ENCODE measurements around the gene SMIM29. TPM values are rescaled to one million over a fixed set of nuclear protein-coding genes. Genes with fewer than 3 reads are reported as not detected.

The SMIM29 gene
- total RNA-seq, 1 donor from 2014 or later = 5.2 TPM

- Histone ChIP-seq H3K4me3 (ENCODE audit: low read length in 3 of 3) (no peak overlapping the region), H3K4me1 (ENCODE audit: control insufficient read depth in 3 of 3, insufficient read depth in 3 of 3, low read length in 3 of 3) (peaks cover 8 to 10% (median 10%) of the 10 kb centered on the region in 3 donors), H3K27ac (ENCODE audit: low read depth, low read length) (no peak overlapping the region), H3K27me3 (ENCODE audit: control insufficient read depth in 3 of 3, insufficient read depth in 3 of 3, low read length in 3 of 3) (no peaks in the 10 kb centered on the region), H3K9ac (ENCODE audit: low read depth in 1 of 3, low read length in 3 of 3) (no peak overlapping the region), H3K36me3 (ENCODE audit: control insufficient read depth in 3 of 3, insufficient read depth in 3 of 3, low read length in 3 of 3) (no peaks in the 10 kb centered on the region), H3K9me3 (ENCODE audit: control insufficient read depth in 3 of 3, low read length in 3 of 3) (no peaks in the 10 kb centered on the region)
Measured at GRCh38 chr6:34226731-34227586, 21.8 kb downstream of the SMIM29 start.

GRCh38 chr6:34226066-34226465 lies 22.7 kb downstream of the SMIM29 start:
- Histone ChIP-seq H3K4me3 (ENCODE audit: low read length in 3 of 3) (no peak overlapping the region), H3K27me3 (ENCODE audit: control insufficient read depth in 3 of 3, insufficient read depth in 3 of 3, low read length in 3 of 3) (no peaks in the 10 kb centered on the region), H3K36me3 (ENCODE audit: control insufficient read depth in 3 of 3, insufficient read depth in 3 of 3, low read length in 3 of 3) (no peaks in the 10 kb centered on the region), H3K27ac (ENCODE audit: low read depth, low read length) (no peak overlapping the region), H3K4me1 (ENCODE audit: control insufficient read depth in 3 of 3, insufficient read depth in 3 of 3, low read length in 3 of 3) (peaks cover 8 to 10% (median 10%) of the 10 kb centered on the region in 3 donors), H3K9ac (ENCODE audit: low read depth in 1 of 3, low read length in 3 of 3) (no peak overlapping the region), H3K9me3 (ENCODE audit: control insufficient read depth in 3 of 3, low read length in 3 of 3) (no peaks in the 10 kb centered on the region)

- H3K27me3 ChIP-seq (ENCODE audit: control insufficient read depth in 3 of 3, insufficient read depth in 3 of 3, low read length in 3 of 3) = no peaks in the 10 kb centered on the region
- H3K4me1 ChIP-seq (ENCODE audit: control insufficient read depth in 3 of 3, insufficient read depth in 3 of 3, low read length in 3 of 3) = peaks cover 8 to 10% (median 10%) of the 10 kb centered on the region in 3 donors
- no peaks in the 10 kb centered on the region for H3K36me3 ChIP-seq (ENCODE audit: control insufficient read depth in 3 of 3, insufficient read depth in 3 of 3, low read length in 3 of 3)
- H3K9me3 ChIP-seq (ENCODE audit: control insufficient read depth in 3 of 3, low read length in 3 of 3) = no peaks in the 10 kb centered on the region
- H3K9ac ChIP-seq (ENCODE audit: low read depth in 1 of 3, low read length in 3 of 3) = no peak overlapping the region
- no peak overlapping the region for H3K4me3 ChIP-seq (ENCODE audit: low read length in 3 of 3)
- no peak overlapping the region for H3K27ac ChIP-seq (ENCODE audit: low read depth, low read length)
Measured at GRCh38 chr6:34225551-34225950, 23.3 kb downstream of the SMIM29 start.

- H3K27ac ChIP-seq (ENCODE audit: low read depth, low read length) = peak overlapping the region; percentile 96
- no peaks in the 10 kb centered on the region for H3K9me3 ChIP-seq (ENCODE audit: control insufficient read depth in 3 of 3, low read length in 3 of 3)
- peak overlapping the region; percentile 68 to 81 (median 79) for H3K4me3 ChIP-seq (ENCODE audit: low read length in 3 of 3)
- H3K36me3 ChIP-seq (ENCODE audit: control insufficient read depth in 3 of 3, insufficient read depth in 3 of 3, low read length in 3 of 3) = no peaks in the 10 kb centered on the region
- H3K27me3 ChIP-seq (ENCODE audit: control insufficient read depth in 3 of 3, insufficient read depth in 3 of 3, low read length in 3 of 3) = no peaks in the 10 kb centered on the region
- H3K4me1 ChIP-seq (ENCODE audit: control insufficient read depth in 3 of 3, insufficient read depth in 3 of 3, low read length in 3 of 3) = peaks cover 8 to 10% (median 10%) of the 10 kb centered on the region in 3 donors
- peak overlapping the region; percentile 89 to 94 (median 92) for H3K9ac ChIP-seq (ENCODE audit: low read depth in 1 of 3, low read length in 3 of 3)
Measured at GRCh38 chr6:34223956-34224940, 24.6 kb downstream of the SMIM29 start.

GRCh38 chr6:34223381-34223955 lies 25.3 kb downstream of the SMIM29 start:
- Histone ChIP-seq H3K27ac (ENCODE audit: low read depth, low read length) (peak overlapping the region; percentile 39), H3K27me3 (ENCODE audit: control insufficient read depth in 3 of 3, insufficient read depth in 3 of 3, low read length in 3 of 3) (no peaks in the 10 kb centered on the region), H3K9ac (ENCODE audit: low read depth in 1 of 3, low read length in 3 of 3) (peak overlapping the region; percentile 41 to 74 (median 57)), H3K4me3 (ENCODE audit: low read length in 3 of 3) (peak overlapping the region; percentile 58 to 81 (median 59)), H3K9me3 (ENCODE audit: control insufficient read depth in 3 of 3, low read length in 3 of 3) (no peaks in the 10 kb centered on the region), H3K36me3 (ENCODE audit: control insufficient read depth in 3 of 3, insufficient read depth in 3 of 3, low read length in 3 of 3) (no peaks in the 10 kb centered on the region), H3K4me1 (ENCODE audit: control insufficient read depth in 3 of 3, insufficient read depth in 3 of 3, low read length in 3 of 3) (peaks cover 7 to 10% (median 8%) of the 10 kb centered on the region in 3 donors)

- Histone ChIP-seq H3K4me1 (ENCODE audit: control insufficient read depth in 3 of 3, insufficient read depth in 3 of 3, low read length in 3 of 3) (peaks cover 6 to 7% (median 6%) of the 10 kb centered on the region in 3 donors), H3K9me3 (ENCODE audit: control insufficient read depth in 3 of 3, low read length in 3 of 3) (no peaks in the 10 kb centered on the region), H3K27me3 (ENCODE audit: control insufficient read depth in 3 of 3, insufficient read depth in 3 of 3, low read length in 3 of 3) (no peaks in the 10 kb centered on the region), H3K27ac (ENCODE audit: low read depth, low read length) (no peak overlapping the region), H3K9ac (ENCODE audit: low read depth in 1 of 3, low read length in 3 of 3) (no peak overlapping the region), H3K4me3 (ENCODE audit: low read length in 3 of 3) (no peak overlapping the region), H3K36me3 (ENCODE audit: control insufficient read depth in 3 of 3, insufficient read depth in 3 of 3, low read length in 3 of 3) (no peaks in the 10 kb centered on the region)
Measured at GRCh38 chr6:34218691-34219090, 30.1 kb downstream of the SMIM29 start.

GRCh38 chr6:34213772-34214171 lies 35.0 kb downstream of the SMIM29 start:
- H3K27me3 ChIP-seq (ENCODE audit: control insufficient read depth in 3 of 3, insufficient read depth in 3 of 3, low read length in 3 of 3) = no peaks in the 10 kb centered on the region

GRCh38 chr6:34207695-34208443 lies 40.9 kb downstream of the SMIM29 start:
- Histone ChIP-seq H3K27me3 (ENCODE audit: control insufficient read depth in 3 of 3, insufficient read depth in 3 of 3, low read length in 3 of 3) (no peaks in the 10 kb centered on the region), H3K4me3 (ENCODE audit: low read length in 3 of 3) (no peak overlapping the region), H3K27ac (ENCODE audit: low read depth, low read length) (no peak overlapping the region), H3K9me3 (ENCODE audit: control insufficient read depth in 3 of 3, low read length in 3 of 3) (no peaks in the 10 kb centered on the region), H3K9ac (ENCODE audit: low read depth in 1 of 3, low read length in 3 of 3) (no peak overlapping the region), H3K4me1 (ENCODE audit: control insufficient read depth in 3 of 3, insufficient read depth in 3 of 3, low read length in 3 of 3) (no peaks in the 10 kb centered on the region), H3K36me3 (ENCODE audit: control insufficient read depth in 3 of 3, insufficient read depth in 3 of 3, low read length in 3 of 3) (no peaks in the 10 kb centered on the region)

More at GRCh38 chr6:34213772-34214171, 35.0 kb downstream of the SMIM29 start:
- H3K9ac ChIP-seq (ENCODE audit: low read depth in 1 of 3, low read length in 3 of 3) = no peak overlapping the region
- H3K4me1 ChIP-seq (ENCODE audit: control insufficient read depth in 3 of 3, insufficient read depth in 3 of 3, low read length in 3 of 3) = no peaks in the 10 kb centered on the region
- H3K4me3 ChIP-seq (ENCODE audit: low read length in 3 of 3) = no peak overlapping the region
- no peak overlapping the region for H3K27ac ChIP-seq (ENCODE audit: low read depth, low read length)
- H3K36me3 ChIP-seq (ENCODE audit: control insufficient read depth in 3 of 3, insufficient read depth in 3 of 3, low read length in 3 of 3) = no peaks in the 10 kb centered on the region
- H3K9me3 ChIP-seq (ENCODE audit: control insufficient read depth in 3 of 3, low read length in 3 of 3) = no peaks in the 10 kb centered on the region

- no peak overlapping the region for H3K4me3 ChIP-seq (ENCODE audit: low read length in 3 of 3)
- no peak overlapping the region for H3K27ac ChIP-seq (ENCODE audit: low read depth, low read length)
- H3K36me3 ChIP-seq (ENCODE audit: control insufficient read depth in 3 of 3, insufficient read depth in 3 of 3, low read length in 3 of 3) = no peaks in the 10 kb centered on the region
- H3K9ac ChIP-seq (ENCODE audit: low read depth in 1 of 3, low read length in 3 of 3) = no peak overlapping the region
- H3K4me1 ChIP-seq (ENCODE audit: control insufficient read depth in 3 of 3, insufficient read depth in 3 of 3, low read length in 3 of 3) = no peaks in the 10 kb centered on the region
- no peaks in the 10 kb centered on the region for H3K27me3 ChIP-seq (ENCODE audit: control insufficient read depth in 3 of 3, insufficient read depth in 3 of 3, low read length in 3 of 3)
- H3K9me3 ChIP-seq (ENCODE audit: control insufficient read depth in 3 of 3, low read length in 3 of 3) = no peaks in the 10 kb centered on the region
Measured at GRCh38 chr6:34206726-34207125, 42.1 kb downstream of the SMIM29 start.

All from skeletal muscle tissue (tissue), 4 donors.